Activated CD8-positive, alpha-beta memory T cell treated with anti-CD3 and anti-CD28 coated beads, Interleukin-2, amount 50 U/mL, for 4 hours (primary cell): Measurements from ENCODE around the gene NGB.
A peak's percentile ranks its signal among the peaks of the same experiment; 100 is the strongest.
"Not testable (repeated sequence)": the region's sequence is repeated elsewhere in the genome, so short reads cannot be mapped to it uniquely, and the experiment has no call there.

ENCODE experiments used
- DNase-seq: peaks from one replicate; pipeline ENCODE4 v3.0.0-alpha.2; 2020

The NGB gene, protein sequence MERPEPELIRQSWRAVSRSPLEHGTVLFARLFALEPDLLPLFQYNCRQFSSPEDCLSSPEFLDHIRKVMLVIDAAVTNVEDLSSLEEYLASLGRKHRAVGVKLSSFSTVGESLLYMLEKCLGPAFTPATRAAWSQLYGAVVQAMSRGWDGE

GRCh38 chr14:77271113-77271710, at the start of gene NGB:
TSS of gene NGB (minus strand) at chr14:77271206. CDS start at chr14:77270937, 269 bp downstream.
- DNase-seq = no peak

DNA sequence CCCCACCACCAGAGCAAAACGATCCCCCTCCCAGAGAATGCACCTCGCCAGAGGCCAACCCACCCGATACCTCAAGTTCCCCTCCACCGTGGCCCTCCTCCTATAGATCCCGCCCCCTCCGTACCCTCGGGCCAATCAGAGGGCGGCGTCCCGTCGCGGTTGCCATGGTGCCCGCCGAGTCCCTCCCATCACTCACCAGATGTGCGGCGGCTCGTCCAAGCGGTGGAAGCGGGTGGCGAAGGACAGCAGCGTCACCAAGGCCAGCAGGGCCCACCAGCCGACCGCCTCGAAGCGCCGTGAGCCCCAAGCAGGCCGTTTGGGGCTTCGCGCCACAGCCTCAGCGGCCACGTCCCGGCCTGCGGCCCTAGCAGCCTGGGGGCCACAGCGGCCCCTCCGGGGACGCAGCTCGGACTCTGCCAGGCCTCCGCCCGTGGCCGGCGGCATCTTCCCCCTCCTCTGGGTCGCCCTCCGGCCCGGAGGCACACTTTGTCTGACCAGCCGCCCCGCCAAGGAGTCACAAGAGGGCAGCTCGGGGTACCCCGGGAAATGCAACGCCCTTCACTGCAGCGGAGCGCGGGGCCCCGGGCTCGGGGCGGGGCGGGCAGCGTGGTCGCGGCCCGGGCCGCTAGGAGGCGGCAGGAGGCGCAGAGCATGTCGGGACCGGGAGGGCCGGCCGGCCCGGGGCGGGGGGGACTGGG, 49.4 kb upstream of the NGB start, which contains the start of gene POMT2:
Gene POMT2 (minus strand): TSS at position 646 of the 698 bp plus-strand sequence. CDS start 202 bp downstream, at position 444.
- DNase-seq = peak; percentile 92

DNA sequence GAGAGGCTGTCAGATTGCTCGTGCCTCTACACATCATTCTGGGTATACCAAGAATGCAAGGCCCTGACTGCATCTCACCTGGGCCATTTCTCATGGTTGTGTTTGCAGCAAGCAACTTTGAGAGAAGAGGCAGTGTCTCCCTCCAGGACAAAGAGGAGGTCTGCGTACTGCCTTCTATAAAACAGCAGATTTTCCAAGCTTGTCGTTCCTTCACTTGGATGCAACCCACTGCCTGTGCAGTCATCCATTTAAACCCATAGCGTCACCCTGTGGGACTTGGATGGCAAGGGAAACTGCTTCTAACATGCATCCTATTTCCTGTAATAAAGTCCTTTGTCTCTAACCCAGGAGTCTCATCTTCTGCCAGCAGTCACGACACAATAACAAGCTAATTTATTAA, 48.4 kb upstream of the NGB start:
- no peak for DNase-seq

DNA sequence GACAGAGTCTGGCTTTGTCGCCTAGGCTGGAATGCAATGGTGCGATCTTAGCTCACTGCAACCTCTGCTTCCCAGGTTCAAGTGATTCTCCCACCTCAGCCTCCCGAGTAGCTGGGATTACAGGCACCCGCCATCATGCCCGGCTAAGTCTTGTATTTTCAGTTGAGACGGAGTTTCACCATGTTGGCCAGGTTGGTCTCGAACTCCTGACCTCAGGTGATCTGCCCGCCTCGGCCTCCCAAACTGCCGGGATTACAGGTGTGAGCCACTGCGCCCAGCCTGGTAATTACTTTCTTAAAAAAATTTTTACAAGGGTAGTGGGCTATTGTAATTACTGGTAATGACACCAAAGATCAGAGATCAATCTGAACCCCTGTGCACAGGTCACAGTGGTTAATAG, 47.8 kb upstream of the NGB start:
- DNase-seq = not testable (repeated sequence)

GRCh38 chr14:77318006-77318553, 47.1 kb upstream of the NGB start:
- no peak for DNase-seq

DNA sequence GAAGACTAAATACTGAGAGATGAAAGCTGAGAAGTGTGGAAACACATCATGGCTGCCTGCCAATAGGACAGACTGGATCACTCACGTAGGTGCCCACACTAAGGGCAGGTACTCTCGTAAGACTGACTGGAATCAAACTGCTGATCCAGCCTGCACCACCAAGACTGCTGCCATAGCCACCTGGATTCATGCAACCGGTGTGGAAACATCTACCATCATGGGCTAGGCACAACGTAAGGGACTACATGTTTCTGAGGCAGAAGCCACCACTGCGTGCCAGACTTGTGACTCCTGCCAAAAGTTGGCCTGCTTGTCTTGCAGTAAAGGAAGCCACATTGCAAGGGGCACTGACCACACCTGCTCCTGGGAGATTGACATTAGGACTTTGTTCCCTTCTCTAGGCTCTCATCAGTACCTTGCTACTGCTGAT, 45.9 kb upstream of the NGB start:
- no peak for DNase-seq

DNA sequence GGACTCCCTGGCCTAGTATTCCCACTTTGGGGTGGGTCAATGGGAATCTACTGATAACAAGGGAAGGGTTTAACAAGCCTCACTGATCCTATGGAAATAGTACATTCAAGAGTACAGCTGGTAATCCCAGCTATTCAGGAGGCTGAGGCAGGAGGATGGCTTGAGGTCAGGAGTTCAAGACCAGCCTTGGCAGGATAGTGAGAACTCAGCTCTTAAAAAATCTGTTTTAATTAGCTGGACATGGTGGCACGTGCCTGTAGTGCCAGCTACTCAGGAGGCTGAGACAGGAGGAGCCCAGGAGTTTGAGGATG, 45.1 kb upstream of the NGB start:
- no peak for DNase-seq

DNA sequence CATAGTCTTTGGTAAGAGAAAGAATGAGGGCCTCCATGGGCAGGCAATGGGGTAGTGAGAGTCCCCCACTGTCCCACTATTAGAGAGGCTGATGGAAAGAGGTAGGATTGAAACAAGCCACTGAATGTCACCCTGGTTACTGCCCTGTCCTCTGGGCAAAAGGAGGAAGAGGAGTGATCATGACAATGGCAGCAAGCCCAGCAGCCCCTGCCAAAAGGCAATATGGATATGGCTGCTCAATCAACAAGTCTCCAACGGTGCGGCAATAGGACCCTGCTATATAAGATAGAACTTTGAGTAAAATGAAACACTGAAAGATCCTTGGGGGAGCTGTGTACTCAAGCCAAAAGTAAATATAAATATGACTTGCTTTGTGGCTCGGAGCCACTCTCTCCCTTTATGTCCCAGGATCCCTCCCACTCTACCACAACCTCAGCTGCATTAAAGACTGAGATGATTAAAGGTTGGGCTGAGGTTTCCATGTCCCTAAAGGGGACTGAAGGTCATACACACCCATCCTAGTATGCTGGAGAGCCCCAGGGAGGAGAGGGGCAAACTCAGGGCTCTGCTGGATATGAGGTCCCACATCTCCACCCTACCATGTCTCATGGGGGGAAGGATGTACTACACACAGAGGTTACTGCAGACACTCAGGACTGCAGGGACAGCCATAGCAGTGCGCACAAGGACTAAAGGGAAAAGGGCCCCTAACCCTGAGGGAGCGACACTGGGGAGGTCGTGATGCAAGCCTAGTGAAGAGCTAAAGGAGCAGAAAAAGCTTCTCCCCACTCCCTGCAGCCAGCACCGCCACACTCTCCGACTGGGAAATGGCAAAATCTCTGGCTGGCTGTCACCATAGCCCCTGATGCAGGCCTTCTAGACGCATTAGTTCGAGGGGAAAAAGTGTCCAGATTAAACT, 43.8 kb upstream of the NGB start:
- DNase-seq = no peak

GRCh38 chr14:77314043-77314442, 43.0 kb upstream of the NGB start:
- no peak for DNase-seq

DNA sequence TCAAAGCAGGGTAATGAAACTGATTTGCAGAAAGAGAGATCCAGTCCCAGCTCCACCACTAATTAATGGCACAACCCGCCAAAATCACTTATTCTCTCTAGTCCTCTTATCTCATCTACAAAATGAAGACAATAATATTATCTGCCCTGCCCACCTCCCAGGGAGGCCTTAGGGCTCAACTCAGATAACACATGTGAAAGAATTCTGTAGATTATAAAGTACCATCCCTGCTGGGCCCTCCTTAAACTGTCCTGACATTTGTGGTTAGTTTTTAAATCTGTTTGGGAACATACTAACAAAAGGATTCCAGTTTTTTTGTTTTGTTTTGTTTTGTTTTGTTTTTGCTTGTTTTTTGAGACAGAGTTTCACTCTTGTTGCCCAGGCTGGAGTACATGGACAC, 42.4 kb upstream of the NGB start:
- DNase-seq = no peak

DNA sequence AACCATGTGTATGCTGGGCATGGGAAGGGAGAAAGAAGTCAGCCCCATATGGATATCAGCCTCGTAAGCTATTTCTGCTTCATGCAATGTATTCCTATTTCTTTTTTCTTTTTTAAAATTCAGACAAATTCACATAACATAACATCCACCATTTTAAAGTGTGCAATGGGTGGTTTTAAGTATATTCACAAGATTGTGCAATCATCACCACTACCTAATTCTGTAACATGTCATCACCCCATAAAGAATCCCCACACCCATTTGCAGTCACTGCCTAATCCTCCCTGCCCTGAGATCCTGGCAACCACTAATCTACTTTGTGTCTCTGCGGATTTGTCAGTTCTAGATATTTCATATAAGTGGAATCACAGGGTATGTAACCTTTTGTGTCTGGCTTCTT, 40.2 kb upstream of the NGB start:
- no peak for DNase-seq

DNA sequence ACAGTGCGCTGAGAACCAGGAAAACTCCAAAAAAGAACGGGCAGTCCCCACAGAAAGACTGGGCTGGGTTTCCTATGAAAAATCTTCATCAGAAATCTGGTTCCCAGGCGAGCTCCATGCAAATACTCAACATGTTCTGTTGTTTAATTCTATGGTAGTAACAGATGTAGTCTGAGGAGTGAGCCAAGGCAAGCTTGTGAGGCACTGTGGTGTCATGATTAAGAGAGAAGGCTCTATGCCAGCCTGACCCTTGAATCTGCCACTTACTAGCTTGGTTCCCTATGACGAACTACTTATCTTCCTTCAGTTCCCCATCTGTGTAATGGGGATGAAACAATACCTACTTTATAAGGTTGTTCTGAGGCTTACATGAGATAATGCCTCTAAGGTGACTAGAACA, 39.0 kb upstream of the NGB start:
- no peak for DNase-seq

GRCh38 chr14:77309131-77309530, 38.1 kb upstream of the NGB start:
- DNase-seq = no peak

DNA sequence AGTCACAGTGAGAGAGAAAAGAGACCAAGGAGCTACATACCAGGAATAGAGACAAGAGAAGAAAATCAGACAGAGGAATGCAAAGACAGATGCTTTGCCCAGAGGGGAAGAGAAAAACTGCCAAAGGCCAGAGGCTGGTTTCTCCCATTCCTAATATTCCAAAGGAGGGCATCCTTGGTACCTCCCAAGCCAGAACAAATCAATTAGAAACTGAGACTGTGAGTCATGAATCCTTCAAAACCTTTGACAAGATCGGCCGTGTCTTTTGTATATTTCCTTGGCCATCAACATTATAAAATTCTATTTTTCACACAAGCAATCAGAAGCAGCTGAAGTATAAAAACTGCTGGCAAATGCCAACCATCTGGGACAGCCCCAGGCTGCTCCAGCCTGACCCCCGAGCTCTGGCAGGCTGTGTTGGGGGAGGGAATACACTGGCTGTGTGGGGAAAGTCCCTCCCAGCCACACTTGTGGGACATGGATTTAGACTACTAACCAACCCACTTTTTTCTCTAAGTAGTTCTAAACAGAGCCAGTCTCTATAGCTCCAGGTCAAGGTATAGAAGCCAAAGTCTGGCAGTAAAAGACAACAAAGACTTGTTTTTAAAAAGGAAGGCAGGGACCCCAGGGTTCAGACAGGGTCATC, 36.0 kb upstream of the NGB start:
- no peak for DNase-seq

GRCh38 chr14:77306416-77306815, 35.4 kb upstream of the NGB start:
- no peak for DNase-seq

- no peak for DNase-seq
Measured at GRCh38 chr14:77305696-77306095, 34.7 kb upstream of the NGB start.

GRCh38 chr14:77303417-77304156, 32.6 kb upstream of the NGB start:
- DNase-seq = no peak

GRCh38 chr14:77302926-77303325, 31.9 kb upstream of the NGB start:
- no peak for DNase-seq

- peak; percentile 53 for DNase-seq
Measured at GRCh38 chr14:77301103-77301502, 30.1 kb upstream of the NGB start.

- DNase-seq = no peak
Measured at GRCh38 chr14:77299771-77300170, 28.8 kb upstream of the NGB start.

- no peak for DNase-seq
Measured at GRCh38 chr14:77296906-77297305, 25.9 kb upstream of the NGB start.

DNA sequence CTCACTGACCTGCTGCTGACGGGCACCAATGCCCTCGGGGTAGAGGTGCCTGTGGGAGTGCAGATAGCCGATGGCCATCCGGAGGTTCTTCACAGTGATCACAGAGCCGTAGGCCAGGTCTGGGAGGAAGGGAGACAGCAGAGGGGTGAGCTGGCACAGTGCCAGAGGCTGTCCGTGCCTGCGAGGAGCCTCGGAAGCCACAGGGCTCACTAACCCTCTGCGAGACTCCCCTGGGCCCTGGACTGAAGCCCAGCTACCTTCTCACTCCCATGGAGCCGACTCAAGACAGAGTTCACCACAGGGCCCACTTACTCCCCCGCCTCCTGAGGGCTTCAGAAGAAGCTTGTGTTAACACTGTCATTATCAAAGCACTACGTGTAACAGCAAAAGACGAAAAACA, 25.1 kb upstream of the NGB start:
- DNase-seq = no peak
